SK-N-MC (cell line): ENCODE measurements around the gene CHST3.

Source experiments
- EZH2 ChIP-seq: fragments of 200-600 bp; sonication (generic); IDR thresholded peaks from one replicate; pipeline ENCODE4 v1.6.1; 2017; ENCODE audit warnings: antibody characterized with exemption
- POLR2AphosphoS5 ChIP-seq: IDR thresholded peaks from 2 replicates; pipeline ENCODE4 v1.6.1; 2012; ENCODE audit warnings: mild to moderate bottlenecking, low read depth, low read length, borderline replicate concordance

GRCh38 chr10:72025832-72026231 is 61.6 kb downstream of the CHST3 start:
- TF ChIP-seq POLR2AphosphoS5 (no peak), EZH2 (no peak)
